ENCODE data around the gene PFN4. TPM values are rescaled to one million over a fixed set of nuclear protein-coding genes. Genes with fewer than 3 reads are reported as not detected.

Gene PFN4
- total RNA-seq, 2 donors from 2014 or later: 0.73 TPM; not detected in 1

GRCh38 chr2:24105816-24106215 is 17.3 kb downstream of the PFN4 start:
- Mint-ChIP-seq H3K4me3 (no peak overlapping the region), H3K27ac (no peak overlapping the region), H3K9me3 (peaks cover 17% of the 10 kb centered on the region), H3K27me3 (ENCODE audit: insufficient read depth) (peaks cover 4% of the 10 kb centered on the region), H3K4me1 (peaks cover 4% of the 10 kb centered on the region), H3K36me3 (ENCODE audit: low read depth) (no peaks in the 10 kb centered on the region)
- Histone ChIP-seq H3K4me1 (ENCODE audit: control insufficient read depth, insufficient read depth, low read length) (no peaks in the 10 kb centered on the region), H3K27me3 (ENCODE audit: control insufficient read depth, insufficient read depth, low read length, poor library complexity, severe bottlenecking) (no peaks in the 10 kb centered on the region), H3K9ac (ENCODE audit: extremely low read depth, low read length, poor library complexity, severe bottlenecking) (no peak overlapping the region), H3K4me3 (ENCODE audit: low read length) (no peak overlapping the region), H3K27ac (ENCODE audit: low read depth, low read length) (no peak overlapping the region), H3K9me3 (ENCODE audit: control insufficient read depth, low read length) (no peaks in the 10 kb centered on the region), H3K36me3 (ENCODE audit: control insufficient read depth, insufficient read depth, low read length) (no peaks in the 10 kb centered on the region)
- WGBS, 2 experiments (ENCODE audit: insufficient coverage in 1 of 2, insufficient read length in 1 of 2): 46% methylated on average over 2 of the region's 2 CpGs; no CpG with 5 or more reads in 1 of the 2 experiments
- no peak for TF ChIP-seq CTCF (conservative IDR thresholded peaks at IDR 0.05)
- no peak for DNase-seq

- Histone ChIP-seq H3K27me3 (ENCODE audit: control insufficient read depth, insufficient read depth, low read length, poor library complexity, severe bottlenecking) (no peaks in the 10 kb centered on the region), H3K9me3 (ENCODE audit: control insufficient read depth, low read length) (no peaks in the 10 kb centered on the region), H3K4me3 (ENCODE audit: low read length) (no peak overlapping the region), H3K4me1 (ENCODE audit: control insufficient read depth, insufficient read depth, low read length) (no peaks in the 10 kb centered on the region), H3K9ac (ENCODE audit: extremely low read depth, low read length, poor library complexity, severe bottlenecking) (no peak overlapping the region), H3K27ac (ENCODE audit: low read depth, low read length) (no peak overlapping the region), H3K36me3 (ENCODE audit: control insufficient read depth, insufficient read depth, low read length) (no peaks in the 10 kb centered on the region)
- peaks cover 4% of the 10 kb centered on the region for H3K4me1 Mint-ChIP-seq
- TF ChIP-seq CTCF (conservative IDR thresholded peaks at IDR 0.05): no peak
- H3K27me3 Mint-ChIP-seq (ENCODE audit: insufficient read depth): peaks cover 4% of the 10 kb centered on the region
- peaks cover 19% of the 10 kb centered on the region for H3K9me3 Mint-ChIP-seq
- no peaks in the 10 kb centered on the region for H3K36me3 Mint-ChIP-seq (ENCODE audit: low read depth)
- 86 to 100% methylated on average over 4 of the region's 4 CpGs for WGBS, 2 experiments (ENCODE audit: insufficient coverage in 1 of 2, insufficient read length in 1 of 2)
- H3K27ac Mint-ChIP-seq: no peak overlapping the region
- no peak overlapping the region for H3K4me3 Mint-ChIP-seq
- DNase-seq: no peak
Measured at GRCh38 chr2:24104906-24105305, 18.2 kb downstream of the PFN4 start.

- Mint-ChIP-seq H3K4me3 (no peak overlapping the region), H3K9me3 (peaks cover 19% of the 10 kb centered on the region), H3K4me1 (peaks cover 4% of the 10 kb centered on the region), H3K27ac (no peak overlapping the region), H3K27me3 (ENCODE audit: insufficient read depth) (peaks cover 10% of the 10 kb centered on the region), H3K36me3 (ENCODE audit: low read depth) (no peaks in the 10 kb centered on the region)
- no peak for DNase-seq
- Histone ChIP-seq H3K4me1 (ENCODE audit: control insufficient read depth, insufficient read depth, low read length) (no peaks in the 10 kb centered on the region), H3K36me3 (ENCODE audit: control insufficient read depth, insufficient read depth, low read length) (no peaks in the 10 kb centered on the region), H3K27ac (ENCODE audit: low read depth, low read length) (no peak overlapping the region), H3K9me3 (ENCODE audit: control insufficient read depth, low read length) (no peaks in the 10 kb centered on the region), H3K9ac (ENCODE audit: extremely low read depth, low read length, poor library complexity, severe bottlenecking) (no peak overlapping the region), H3K27me3 (ENCODE audit: control insufficient read depth, insufficient read depth, low read length, poor library complexity, severe bottlenecking) (no peaks in the 10 kb centered on the region), H3K4me3 (ENCODE audit: low read length) (no peak overlapping the region)
- 83 to 85% methylated on average over 5 to 8 of the region's 8 CpGs for WGBS, 2 experiments (ENCODE audit: insufficient coverage in 1 of 2, insufficient read length in 1 of 2)
- no peak for TF ChIP-seq CTCF (conservative IDR thresholded peaks at IDR 0.05)
Measured at GRCh38 chr2:24104110-24104650, 19.0 kb downstream of the PFN4 start.

Measured in endodermal cell (in vitro differentiated cells).